ENCODE data around the gene ARNT2.

Gene ARNT2

DNA sequence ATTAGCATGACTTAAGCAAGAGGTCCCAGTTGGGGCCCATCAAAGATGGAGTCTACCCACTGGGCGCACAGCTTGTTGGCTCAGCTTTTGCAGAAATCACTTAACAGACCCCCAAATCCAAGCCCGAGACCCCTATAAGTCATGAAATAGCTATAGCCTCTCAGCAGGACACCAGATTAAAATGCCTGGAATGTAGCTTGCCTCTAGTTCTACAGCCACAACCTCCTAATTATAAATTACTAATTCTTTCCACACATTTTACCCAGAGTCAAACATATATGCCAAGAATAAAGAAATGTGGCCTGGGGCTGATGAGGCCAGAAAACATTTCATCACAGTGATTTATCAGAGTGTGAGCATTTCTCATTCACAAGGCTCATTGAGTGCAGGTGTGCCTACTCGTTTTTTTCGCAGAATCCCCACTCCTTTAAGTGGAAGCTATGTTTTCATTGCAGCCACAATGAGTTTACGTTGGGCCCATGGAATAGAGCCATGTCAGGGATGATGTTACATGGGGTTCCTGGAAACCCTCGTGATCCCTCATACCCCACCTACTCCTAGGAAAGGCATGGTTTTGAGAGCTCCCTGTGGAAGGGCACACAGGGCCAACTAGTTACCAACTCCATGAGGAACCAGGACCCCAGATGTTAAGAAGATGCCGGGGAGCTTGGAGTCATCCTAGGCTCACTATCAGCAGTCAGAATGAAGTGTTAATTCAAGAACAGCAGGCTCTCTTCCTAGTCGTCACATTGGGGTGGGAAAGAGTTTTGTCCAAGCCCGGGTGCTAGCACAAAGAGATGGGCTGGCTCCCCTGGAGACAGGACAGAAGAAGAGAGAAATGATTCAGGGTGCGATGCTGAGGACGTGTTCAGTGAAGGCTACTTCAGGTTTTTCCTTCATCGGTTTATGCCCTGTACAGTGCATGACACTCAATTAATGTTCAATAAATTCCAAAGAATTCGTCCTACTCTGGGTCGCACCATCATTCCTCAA is 200.7 kb downstream of the ARNT2 start:
- DNase-seq = no peak

DNA sequence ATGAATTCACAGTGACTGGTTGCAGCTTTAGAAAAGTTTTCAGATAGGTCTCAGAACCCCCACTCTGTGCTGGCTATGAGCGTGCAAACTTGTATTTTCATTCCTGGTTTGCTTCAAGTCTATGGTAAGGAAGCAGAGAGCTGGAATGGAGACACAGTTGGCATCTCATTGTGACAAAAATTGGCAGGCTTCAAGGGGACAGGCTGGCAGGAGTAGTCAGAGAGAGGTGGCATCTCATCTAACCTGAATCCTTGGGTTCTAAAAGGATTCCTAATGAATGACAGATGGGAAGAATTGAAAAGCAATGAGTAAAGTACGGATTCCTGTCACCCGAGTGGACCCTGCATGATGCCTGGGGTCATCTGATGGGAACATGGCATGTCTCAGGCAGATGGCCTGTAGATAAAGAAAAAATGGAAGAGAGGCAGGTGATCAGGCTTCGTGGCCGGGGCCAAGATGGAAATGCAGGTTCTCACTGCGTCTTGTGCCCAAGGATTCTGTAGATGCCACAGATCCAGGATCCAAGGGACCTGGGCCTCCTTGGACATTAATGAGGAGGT is 201.5 kb downstream of the ARNT2 start:
- DNase-seq = peak; percentile 24

DNA sequence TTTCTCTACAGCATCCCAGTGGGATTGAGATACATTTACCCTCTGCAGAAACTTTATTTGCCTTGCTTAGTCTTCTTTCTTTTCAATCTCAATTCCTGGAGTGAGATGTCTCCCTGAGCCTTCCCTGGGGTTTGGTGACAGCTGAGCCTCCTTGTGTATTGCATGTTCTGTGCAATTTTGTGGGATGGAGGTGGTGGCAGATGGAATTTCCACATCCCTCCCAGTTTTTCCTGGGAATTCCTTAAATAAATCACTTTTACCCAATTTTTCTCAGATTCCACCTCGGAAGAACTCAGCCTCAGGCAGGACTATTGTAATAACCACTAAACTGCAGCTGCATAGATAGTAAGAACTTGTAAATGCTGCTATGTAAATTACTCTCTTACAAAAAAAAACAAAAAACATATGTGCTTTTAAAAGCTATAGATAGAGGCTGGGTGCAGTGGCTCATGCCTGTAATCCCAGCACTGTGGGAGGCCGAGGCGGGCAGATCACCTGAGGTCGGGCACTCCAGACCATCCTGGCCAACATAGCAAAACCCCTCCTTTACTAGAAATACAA is 202.4 kb downstream of the ARNT2 start:
- DNase-seq = peak; percentile 1

DNA sequence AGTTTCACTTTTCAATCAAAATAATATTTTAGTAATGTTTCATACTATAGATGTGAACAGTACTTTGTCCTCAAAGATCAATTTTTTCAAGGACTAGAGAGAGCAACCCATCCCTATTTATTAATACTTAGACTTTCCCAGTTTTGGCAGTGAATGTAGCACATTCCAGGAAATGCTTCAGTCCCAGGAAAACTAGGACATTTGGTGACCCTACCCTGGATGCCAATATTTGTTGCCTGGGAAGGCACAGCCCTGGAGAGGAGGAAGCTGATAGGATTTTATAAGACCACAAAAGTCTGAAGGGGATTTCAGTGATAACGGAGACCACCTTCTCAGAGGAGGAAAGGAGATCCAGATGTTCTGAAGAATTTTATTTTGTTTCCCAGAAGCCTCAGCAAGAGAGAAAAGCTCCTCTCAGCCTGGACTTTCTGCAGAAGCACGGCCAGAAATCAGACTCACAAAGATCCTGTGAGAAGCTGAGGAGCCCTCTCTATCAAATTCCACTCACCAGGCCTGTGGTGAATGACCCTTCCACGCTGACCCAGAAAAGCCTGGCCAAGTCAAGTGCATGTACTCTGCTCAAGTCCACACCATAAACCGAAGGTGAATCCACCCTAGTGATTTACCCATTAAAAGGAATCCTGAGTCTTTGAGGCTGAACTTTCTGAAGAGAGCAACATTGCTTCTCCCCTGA is 203.3 kb downstream of the ARNT2 start:
- peak; percentile 12 for DNase-seq

DNA sequence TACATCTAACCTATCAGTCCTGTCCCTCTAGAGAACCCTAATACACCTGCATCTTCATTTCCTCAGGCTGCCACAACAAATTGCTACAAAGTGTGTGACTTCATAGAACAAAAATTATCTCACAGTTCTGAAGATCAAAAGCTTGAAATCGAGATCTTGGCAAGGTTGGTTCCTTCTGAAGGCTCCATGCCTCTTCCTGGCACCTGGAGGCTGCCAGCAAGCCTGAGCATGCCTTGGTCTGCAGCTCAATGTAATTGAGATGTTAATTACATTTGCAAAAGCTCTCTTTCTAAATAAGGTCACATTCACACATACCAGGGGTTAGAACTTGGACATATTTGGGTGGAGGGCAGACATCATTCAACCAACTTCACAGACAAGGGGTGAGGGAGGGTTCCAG is 204.5 kb downstream of the ARNT2 start:
- no peak for DNase-seq

DNA sequence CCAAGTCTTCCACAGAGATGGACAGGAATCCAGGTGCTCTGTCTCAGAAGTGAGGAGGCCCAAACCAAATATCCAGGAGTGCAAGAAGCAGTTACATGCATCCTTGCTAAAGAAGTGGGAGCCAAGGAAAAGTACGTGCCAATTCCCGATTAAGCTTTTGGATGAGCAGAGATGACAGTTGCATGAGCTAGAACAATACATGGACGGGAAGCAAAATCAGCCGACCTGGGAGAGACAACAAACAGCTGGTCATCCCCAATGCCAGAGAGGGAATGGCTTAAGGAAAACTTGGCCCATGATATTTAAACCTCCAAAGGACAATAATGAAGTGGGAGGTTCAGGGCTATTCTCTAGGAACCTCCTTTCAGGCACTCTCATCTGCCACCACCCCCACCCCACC is 204.9 kb downstream of the ARNT2 start:
- no peak for DNase-seq

DNA sequence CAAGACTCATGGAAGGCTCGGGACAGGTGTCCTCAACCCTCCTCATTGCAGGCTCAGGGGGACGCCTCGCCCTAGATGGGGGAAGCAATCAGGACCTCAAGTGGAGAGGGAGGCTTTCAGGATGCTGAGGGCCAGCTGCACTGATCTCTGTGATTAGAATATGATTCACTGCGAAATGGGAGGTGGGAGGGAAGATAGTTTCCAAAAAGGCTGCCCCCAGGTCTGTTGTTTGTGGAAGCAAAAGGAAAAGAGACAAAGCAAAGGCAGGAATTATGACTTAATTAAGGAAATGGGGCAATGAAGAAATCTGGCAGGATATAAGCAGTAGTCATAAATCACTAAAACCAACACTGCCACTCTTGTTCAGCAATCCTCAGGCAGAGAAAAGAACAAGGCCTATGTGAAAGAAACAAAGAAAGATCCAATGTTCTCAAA is 205.3 kb downstream of the ARNT2 start:
- no peak for DNase-seq

DNA sequence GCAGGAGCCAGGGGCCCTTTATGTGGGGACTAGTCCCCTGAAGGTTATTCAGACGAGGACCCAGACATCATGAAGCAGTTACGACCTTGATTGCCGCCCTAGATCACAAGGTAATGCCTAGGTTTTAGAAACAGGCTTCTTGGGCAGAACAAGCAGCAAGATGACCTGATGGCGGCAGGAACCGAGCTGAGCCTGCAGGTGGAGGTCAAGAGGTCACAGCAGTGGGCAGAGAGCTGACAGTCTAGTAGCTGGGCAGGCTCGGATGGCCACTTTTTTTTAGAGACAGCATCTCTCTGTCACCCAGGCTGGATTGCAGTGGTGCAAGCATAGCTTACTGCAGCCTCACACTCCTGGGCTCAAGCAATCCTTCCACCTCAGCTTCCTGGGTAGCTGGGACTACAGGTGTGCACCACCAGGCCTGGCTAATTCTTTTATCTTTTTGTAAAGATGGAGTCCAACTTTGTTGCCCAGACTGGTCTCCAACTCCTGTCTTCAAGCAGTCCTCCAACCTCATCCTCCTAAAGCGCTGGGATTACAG is 207.4 kb downstream of the ARNT2 start:
- no peak for DNase-seq

DNA sequence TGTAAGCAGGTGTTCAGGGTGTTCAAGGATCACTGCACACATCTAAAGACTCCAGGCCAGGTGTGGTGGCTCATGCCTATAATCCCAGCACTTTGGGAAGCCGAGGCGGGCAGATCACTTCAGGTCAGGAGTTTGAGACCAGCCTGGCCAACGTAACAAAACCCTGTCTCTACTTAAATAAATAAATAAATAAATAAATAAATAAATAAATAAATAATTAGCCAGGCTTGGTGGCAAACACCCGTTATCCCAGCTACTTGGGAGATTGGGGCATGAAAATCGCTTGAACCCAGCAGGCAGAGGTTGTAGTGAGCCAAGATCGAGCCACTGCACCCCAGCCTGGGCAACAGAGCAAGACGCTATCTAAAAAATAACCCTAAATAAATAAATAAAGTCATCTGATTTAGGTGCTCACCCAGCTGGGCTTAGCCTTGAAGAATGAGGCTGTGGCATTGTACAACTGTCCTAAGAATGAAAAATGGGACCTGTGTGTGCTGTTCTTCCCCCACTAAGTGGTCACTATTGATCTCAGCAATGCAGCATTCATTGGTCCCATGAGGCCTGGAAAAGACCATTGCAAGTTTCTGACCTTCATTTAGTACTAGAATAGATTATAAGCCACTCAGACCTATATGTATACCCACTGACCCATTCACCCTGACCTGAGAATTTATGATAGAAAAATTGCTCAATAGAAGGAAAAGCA is 208.1 kb downstream of the ARNT2 start:
- no peak for DNase-seq

DNA sequence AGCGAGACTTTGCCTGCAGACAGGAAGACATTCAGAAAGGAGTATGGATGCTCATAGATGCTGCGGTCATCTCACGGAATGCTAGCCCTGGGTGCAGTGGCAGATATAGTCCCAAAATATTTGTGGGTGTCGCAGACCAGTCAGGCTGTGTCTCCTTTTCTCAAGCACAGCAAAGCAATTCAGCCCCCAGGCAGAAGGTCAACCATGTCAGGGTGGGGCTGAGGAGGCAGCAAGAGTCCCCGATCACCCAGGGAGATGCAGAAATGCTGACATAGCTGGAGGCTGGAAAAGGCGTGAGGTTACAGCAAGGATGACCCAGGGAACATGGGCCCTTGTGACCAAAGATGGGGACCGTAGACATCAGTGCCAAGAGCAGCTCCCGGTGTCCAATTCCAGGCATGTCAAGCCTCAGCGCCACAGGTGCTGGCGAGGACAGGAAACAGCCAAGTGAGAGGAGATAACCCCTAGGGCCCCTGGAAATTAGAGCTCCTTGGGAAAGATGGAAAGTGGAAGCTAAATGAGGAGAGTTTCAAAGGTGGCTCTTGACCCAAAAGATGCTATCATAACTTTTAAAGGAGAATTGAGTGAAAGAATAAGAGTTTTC is 209.7 kb downstream of the ARNT2 start:
- no peak for DNase-seq

DNA sequence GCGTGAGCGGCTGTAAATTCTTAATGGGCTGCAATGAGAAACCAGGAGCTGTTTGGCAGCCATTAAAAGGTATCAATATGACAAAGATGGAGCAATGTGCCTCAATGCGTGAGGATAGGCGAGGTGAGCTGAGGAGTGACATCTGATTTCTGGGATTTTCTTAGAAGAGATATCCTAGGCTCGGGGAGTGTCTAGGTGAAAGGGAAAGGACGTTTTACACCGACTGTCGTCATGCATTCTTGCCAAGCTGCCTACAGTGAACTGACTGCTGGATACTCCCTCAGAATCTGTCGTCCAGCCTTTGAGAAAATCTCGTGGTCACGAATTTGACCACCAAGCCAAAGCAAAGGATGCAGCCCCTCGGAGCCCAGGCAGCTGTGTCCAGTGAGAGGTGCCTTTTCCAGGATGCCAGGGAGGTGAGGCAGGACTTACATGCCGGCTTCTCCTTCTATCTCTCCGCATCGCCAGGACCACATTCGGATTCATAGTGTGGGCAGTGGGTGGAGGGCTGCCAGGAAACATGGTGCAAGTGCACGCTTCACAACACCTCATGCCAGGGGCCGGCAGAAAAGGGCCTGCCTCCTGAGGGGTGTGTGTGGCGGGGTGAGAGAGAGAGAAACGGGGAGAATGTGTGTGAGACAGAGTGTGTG is 210.7 kb downstream of the ARNT2 start:
- no peak for DNase-seq

DNA sequence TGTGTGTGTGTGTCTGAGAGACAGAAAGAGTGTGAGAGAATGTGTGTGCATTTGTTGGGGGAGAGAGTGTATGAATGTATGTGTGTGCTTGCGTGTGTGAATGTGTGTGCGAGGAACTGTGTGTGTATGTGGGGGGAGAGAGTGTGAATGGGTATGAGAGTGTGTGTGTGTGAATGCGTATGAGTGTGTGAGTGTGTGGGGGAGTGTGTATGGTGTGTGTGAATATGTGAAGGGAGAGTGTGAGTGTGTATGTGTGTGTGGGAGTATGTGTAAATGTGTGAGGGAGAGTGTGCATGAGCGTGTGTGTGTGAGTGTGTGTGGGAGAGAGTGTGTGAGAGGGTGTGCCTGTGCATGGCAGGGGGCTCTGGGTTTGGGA is 211.2 kb downstream of the ARNT2 start:
- no peak for DNase-seq

DNA sequence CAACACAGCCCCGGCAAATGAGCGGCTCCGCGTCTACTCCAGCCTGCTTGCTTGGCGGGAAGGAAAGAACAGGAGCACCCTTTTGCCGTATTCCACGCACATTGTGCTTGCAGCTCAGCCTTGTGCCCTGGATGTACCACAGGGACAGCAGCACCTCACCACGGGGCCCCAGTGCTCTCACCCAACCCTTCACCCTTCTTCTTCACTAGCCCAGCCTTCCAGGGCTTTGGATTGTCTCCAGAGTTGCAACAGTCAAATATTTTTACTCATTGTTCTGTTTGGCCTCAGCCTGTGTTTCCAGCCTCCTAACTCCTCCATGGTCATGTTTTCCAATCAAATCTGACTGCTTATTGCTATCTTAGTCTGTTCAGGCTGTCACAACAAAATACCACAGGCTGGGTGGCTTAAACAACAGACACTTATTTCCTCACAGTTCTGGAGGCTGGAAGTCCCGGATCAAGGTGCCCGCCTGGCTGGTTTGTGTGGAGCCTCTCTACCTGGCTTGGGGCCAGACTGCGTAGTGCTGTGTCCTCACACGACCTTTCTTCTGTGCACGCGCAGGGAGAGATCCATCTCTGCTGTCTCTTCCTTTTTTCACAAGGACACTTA is 211.7 kb downstream of the ARNT2 start:
- no peak for DNase-seq

DNA sequence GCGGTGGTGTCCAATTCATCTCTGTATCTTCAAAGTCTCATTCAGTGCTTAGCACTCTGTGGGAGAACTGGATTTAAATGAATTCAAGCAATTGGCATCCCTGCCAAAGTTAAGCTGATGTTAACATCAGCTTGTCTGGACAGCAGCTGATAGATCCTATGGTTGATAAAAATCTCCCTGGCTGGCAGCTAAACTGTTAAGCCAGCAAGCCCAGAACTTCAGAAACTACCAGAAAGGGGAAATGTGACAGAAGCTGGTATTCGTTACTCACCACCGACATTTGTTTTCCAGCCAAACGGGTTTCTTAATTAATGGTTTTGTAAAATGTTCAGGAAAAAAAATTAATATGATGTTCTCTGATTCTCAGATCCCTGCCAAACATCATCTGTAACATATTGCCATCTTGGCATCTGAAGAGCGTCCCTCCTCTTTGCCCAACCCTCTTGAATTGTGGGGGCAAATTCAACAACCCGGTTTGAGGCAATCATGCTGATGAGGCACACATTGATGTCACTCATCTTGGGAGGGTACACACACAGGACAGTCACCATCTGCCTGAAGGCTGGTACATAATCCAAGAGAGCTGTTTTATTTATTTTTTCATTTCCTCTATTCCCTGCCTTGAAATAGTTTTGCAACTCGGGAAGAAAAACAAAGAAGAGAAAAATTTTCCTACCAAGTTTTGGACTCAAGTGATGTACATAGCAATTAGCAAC is 214.7 kb downstream of the ARNT2 start:
- DNase-seq = no peak

DNA sequence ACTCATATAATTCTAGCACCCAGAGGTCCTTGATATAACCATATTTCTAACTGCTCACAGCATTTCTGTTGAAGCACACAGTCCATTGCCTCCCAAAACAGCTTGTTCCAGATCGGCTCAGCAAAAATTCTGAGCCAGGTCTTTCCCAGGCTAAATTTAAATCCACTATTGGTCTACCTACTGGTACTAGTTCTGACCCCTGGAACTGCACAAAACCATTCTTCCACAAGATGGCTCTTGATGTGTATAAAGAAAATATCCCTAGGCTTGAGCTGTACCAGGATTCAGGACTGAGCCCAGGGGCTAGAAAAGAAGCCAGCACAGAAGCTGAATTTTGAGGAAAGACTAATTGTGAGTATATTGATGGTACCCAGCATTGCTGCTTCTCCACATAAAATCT is 215.5 kb downstream of the ARNT2 start:
- DNase-seq = no peak

DNA sequence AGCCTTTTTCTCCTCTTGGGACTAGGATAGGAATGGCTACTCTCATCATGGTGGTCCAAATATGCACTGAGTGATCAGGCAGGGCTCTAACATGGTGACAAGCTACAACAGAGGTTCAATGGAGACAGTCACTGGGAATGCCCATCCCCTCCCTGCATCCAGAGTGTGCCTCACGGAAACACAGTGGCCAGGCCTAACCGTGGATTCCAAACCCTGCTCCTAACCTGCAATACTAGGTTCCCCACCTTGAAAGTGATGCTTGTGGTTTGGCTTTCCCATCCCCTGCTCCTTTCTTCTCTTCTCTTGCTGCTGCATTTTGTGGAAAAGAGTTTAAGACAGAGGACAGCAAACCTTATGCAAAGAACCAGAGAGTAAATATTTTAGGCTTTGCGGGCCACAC is 216.0 kb downstream of the ARNT2 start:
- no peak for DNase-seq

DNA sequence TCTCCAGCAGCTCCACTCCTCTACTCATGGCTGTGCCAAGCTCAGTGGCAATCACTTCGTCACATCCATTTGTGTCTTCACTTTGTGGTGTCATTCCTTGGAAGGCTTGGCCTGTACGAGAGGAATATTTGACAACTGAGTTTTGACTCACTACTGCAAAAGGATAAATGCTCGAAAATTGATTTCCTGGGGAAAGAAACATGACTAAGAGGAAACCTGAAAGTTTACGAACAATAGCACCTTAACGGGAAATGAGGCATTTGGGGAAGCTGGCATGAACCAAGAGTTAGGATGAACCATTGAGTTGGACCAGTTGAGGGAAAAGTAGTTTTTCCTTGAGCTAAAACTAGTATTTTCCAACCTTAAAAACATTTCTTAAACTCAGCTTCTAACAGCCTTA is 216.7 kb downstream of the ARNT2 start:
- no peak for DNase-seq

DNA sequence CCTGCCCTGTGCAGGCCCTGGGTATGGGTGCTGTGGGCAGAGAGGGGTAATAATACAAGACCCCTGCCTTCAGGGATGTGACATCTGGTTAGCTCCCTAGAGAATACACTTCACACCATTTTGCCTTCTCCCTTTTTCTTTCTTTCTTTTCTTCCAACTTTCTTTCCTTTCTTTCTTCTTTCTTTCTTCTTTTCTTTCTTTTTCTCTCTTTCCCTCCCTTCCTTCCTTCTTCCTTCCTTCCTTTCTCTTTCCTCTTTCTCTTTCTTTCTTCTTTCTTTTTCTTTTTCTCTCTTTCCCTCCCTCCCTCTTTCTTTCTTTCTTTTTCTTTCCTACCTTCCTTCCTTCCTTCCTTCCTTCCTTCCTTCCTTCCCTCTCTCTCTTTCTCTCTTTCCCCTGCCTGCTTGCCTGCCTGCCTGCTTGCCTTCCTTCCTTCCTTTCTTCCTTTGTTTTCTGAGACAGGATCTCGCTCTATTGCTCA is 222.5 kb downstream of the ARNT2 start:
- no peak for DNase-seq

DNA sequence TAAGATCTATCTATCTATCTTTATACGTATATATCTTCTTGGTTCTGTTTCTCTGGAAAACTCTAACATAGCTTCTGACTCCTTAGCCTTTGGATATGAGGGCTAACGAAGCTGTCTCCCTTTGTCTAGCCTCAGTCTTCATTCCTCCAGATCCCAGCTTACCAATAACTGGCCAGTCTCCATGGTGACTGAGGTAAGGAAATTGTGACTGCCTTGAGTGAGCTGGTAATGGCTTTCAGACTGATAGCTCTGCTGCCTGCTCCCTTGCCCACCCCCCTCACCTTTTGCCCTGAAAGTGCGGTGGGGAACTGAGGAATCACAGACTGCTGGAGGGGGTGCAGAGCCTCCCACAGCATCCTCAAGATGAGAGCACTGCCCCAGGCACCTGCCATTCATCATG is 225.2 kb downstream of the ARNT2 start:
- DNase-seq = peak; percentile 36

DNA sequence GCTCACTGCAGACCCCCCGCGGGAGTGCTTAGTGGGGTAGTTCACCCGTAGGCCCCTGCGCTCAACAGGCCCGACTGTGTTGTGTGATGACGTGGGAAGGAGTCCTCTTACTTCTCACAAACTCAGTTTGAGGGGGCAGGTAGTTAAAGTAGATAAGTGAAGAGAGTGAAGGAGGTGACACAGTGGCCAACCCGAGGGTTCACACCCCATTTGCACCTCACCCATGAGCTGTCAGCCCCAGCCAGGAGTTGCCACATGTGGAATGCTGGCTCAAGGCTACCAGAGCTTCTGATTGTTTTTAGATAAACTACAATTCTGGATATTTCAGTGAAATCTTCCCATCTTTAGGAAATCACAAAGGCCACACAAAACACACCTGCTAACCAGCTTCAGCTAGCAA is 226.8 kb downstream of the ARNT2 start:
- DNase-seq = no peak

Data from islet precursor cell (in vitro differentiated cells).